Stimulated activated naive CD8-positive, alpha-beta T cell treated with anti-CD3 and anti-CD28 coated beads, Interleukin-15, Interleukin-2, amounts not matched to agents 100 U/mL and 50 U/mL, for 24 hours (primary cell): ENCODE results near the gene ZNF646.
"Not testable (repeated sequence)": the region's sequence is repeated elsewhere in the genome, so short reads cannot be mapped to it uniquely, and the experiment has no call there.

ENCODE experiments used
- ATAC-seq: fragments of 150-1000 bp; cut with Tn5 transposase; one replicate; pipeline ENCODE4 v1.10.0; 2021
- DNase-seq: peaks from one replicate; pipeline ENCODE4 v3.0.0; 2021

Gene ZNF646

DNA sequence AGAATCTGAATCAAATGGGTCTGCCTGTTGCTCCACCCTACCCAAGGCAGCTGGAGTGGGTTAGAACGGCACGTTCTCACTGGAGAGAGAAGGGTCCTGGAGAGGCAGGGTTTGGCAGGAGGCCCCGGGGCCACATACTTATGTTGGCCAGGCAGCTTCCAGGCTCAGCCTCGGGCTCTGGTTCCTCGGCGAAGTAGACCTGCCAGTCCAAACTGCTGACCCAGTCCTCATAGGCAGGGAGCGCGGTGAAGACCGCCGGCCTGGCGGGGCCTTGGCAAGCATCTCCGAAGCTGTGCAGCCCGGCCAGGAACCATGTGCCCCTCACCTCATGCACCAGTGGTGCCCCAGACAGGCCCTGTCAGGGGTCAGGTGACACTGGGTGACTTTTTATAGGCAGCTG lies 9.8 kb downstream of the ZNF646 start:
- DNase-seq (no peak), ATAC-seq (no peak)

DNA sequence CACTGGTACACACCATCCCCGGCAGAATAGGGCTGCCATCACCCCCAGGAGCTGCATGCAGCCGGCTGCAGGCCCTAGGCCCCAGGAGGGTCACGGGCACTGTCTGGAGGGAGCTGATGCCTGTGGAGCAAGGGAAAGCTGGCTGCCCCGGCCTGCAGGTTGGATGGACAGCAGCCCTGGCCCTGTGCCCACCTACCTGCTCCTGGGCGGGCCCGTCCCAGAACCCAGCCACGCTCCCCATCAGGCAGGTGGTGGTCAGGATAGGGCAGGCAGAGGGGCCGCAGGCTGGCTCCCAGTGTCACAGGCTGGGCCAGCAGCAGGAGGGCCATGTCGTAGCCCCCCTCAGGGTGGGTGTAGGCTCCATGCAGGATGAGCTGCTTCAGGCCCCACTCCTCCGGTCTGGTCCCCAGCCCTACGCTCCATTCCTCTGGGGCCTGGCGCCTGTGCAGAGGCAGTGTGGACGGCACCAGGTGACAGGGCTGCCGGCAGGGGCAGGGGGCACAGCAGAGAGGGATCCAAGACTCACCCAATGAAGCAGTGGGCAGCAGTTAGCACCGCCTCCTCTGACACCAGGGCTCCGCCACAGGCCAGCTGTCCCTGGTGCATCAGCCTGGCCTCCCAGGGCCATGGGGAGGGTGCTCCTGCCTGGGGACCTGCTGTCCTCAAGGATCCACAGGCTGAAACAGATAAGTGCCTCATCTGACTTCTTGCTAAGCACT lies 10.5 kb downstream of the ZNF646 start:
- DNase-seq (no peak), ATAC-seq (no peak)

DNA sequence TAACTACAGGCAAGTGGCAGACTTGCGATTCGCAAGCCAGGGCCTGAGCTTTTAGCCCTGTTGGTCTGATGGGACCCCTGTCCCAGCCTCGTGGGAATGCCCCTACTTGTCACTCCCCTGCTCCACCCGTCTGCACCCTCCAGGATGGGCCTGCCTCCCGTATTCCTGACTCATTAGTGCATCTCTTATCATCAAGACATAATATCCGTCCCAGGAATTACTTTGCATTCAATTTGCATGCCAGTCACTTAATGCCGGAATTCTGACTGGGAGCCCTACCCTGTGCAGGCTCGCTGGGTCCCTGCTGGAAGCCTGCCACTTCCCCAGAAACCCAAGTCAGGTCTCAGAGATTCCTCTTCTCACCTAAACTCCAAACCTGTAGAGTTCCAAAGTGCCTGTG lies 11.2 kb downstream of the ZNF646 start:
- ATAC-seq (no peak), DNase-seq (no peak)

DNA sequence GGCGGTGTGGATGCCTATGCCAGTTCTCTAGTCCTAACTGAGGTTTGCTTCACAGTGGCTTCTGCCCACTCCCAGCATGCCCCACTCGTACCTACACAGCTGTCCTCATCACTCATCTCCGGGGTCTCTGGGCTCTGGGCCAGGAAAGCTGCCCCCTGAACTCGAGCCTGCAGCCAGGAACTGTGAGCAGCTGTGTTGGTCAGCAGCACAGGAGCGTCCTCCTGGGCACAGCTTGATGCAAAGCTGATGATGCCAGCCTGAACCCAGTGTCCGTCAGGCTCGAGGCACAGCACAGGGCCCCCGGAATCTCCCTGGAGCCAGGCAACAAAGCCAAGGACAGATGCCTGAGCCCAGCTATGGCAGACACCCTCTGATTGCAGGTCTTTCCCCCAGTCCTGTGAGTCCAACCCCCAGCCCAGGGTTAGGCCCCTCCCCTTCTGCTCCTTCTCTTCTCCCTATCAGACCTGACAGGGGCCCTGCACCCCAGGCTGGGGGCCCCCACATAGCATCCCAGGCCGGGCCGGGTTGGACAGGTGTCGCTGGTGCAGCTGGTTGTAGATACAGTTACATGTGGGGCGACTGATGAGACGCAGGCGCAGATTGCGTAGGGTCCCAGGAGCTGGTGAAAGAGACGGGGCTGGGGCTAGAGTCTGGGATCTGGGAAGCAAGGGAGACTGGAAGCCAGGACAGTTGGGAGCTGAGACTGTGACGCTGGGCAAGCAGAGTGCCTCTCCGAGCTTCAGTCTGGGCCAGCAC lies 11.8 kb downstream of the ZNF646 start:
- DNase-seq (no peak), ATAC-seq (no peak)

DNA sequence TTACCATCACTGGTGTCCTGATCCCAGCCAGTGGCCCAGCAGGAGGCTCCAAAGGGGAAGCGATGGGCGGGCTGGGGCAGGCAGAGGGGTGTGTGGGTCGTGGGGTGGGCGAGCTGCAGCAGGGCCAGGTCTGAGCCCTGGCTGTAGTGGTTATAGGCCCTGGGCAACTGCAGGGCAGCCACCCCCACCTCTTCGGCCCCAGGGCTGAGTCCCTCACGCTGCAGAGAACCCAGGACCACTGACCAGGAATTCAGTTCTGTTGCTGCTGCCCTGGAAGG lies 12.3 kb downstream of the ZNF646 start:
- no peak for ATAC-seq
- DNase-seq = no peak

DNA sequence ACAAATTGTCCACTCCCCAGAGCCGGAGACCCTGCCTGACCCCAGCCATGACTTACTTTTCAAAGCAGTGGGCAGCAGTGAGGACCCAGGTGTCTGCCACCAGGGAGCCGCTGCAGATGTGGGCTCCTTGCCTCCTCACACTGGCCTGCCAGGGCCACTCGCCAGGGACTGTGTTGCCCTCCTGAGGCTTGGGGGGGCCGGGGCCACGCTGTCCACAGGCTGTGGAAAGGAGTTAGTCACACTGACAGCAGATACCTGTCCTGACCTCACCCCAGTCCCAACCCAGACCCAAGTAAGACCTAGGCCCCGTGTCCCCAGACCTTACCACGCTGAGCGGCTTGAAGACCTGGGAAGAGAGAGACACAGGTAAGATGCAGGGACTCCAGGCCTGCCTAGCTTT lies 13.3 kb downstream of the ZNF646 start:
- no peak for DNase-seq
- ATAC-seq = no peak

DNA sequence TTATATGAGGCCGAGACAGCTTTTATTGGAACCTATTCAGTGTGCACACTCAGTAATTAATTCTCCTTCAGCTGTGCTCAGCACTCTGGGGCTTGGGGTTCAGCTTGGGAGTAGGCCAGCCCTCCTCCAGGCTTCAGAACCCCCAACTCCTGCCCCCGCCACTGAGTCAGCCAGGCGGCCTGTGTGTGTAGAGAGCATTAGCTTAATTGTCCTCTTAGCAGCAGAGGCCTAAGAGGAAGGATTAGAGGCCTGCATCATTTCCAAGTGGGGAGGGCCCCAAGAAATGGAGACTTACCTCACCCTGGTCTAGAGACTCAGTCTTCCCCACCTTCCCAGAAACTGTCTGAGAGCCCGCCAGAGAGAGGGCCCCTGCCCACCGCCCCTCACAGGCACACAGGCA lies 13.7 kb downstream of the ZNF646 start:
- no peak for ATAC-seq

DNA sequence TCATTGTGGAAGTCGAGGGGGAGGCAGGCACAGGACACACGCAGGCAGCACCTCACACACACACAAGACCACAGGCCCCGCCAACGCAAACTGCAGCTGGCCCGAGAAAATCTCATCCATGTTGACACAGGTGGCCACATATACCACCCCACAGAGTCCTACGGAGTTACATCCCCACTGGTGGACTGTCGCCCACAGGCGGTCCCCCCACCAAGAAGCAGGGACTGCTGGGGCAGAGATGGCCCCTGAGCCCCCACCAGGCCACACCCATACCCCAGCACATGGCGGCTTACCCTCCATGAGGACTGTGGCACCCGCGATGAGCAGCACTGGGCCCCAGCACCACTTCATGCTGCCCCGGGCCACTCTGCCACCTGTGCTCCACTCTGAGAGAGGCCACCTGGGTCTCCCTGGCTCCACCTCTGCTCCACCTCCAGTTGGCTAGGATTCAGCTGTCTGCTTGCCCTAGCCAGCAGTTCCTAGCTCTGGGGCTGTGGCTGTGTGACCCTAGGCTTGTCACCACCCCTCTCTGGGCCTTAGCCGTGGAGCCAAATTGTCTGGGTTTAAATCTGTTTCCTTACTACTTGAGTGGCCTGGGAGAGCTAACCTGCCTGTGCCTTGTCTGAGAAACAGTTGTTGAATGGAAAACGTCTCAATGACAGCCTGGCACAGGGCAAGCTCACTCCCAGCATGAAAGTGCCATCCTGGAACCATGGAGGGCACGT lies 14.4 kb downstream of the ZNF646 start, which contains the start of gene PRSS53:
TSS of gene PRSS53 (minus strand) at position 485 of the 725 bp plus-strand sequence. CDS start at position 351, 134 bp downstream.
- no peak for ATAC-seq
- no peak for DNase-seq

More for the DNA sequence above, 13.7 kb downstream of the ZNF646 start:
- no peak for DNase-seq

DNA sequence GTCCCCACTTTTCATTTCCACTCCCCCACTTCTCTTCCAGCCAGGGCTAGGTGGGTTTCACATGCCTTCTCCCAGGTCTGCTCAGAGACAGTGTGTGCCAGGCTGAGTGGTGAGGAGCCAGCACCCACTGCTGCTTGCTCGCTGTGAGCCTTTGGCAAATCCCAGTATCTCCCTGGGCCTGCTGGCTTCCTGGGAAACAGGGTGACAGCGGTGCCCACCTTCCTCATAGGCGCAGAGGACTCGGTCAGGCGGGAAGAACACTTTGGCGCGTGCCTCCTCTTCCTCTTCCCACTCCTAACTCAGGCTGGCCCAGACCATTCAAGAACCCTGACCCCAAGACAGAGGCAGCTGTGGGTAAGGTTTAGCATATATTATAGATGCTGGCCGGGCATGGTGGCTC lies 15.0 kb downstream of the ZNF646 start:
- ATAC-seq (no peak), DNase-seq (no peak)

DNA sequence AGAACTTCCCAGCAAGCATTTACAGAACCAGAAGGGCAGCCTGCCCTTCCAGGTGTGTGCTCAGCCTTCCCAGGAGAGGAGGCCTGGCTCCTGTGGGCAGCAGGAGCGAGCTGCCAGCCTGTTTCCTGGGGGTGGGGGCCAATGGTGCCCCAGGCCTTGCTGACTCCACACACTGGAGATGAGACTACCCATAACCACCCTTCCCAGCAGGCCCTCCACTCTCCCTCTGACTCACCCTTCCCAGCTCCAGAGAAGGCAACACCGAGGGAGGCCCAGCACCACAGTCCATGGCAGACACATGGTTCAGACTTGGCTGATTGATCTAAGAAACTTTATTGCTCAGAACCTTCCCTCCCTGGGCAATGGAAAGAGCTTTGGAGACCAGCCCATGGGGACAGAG lies 16.3 kb downstream of the ZNF646 start:
- no peak for ATAC-seq
- DNase-seq = no peak

DNA sequence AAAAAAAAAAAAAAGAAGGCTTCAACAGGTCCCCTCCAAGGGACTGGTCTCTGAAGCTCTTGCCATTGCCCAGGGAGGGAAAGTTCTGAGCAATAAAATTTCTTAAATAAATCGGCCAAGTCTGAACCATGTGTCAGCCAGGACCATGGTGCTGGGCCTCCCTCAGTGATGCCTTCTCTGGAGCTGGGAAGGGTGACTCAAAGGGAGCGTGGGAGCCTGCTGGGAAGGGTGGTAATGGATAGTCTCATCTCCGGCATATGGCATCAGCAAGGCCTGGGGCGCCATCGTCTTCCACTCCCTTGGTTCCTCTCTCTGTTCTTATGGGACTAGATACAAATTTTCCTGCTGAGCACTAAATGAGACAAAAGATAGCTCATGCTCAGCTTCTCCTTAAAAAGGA lies 18.1 kb downstream of the ZNF646 start:
- no peak for DNase-seq

DNA sequence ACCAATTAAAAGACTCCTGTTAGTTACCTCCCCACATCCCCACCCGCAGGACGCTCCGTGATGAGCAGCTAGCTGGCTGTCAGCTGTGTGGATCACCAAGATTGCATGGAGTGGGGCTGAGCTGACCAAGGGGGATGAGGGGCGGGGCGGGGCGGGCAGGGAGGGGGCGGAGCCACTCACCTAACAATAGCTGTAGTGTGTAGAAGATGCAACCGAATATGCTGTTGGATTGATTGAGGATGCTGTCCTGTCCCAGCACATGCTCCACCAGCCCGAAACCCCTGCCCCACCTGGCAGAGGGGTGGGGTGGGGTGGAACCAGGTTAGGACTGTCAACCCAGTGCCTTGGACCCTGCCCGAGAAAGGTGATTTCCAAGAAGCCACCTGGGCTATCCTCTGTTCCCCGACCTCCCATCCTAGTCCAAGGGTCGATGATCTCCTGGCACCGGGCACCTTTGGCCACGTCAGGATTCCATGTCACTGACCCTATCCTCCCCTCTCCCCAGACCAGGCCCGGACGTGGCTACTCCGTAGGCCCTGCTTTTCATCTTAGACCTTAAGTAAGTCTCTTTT lies 19.0 kb downstream of the ZNF646 start:
- ATAC-seq (no peak), DNase-seq (no peak)

More for the DNA sequence above, 18.1 kb downstream of the ZNF646 start:
- ATAC-seq = no peak

DNA sequence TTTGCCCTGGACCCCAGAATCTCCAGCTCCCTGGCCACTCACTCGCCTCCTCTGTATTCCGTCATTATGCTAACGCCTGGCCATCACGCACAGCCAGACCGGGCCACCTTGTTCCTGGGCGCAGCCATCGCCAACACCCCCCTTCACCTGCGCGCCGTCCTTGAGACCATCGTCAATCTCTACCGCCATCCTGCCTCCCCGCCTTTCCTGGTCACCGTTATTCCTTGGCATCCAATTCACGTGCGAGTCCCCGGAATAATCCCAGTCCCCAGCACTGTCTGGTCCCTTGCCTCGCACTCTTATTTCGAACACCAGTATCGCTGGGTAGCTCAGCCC lies 19.8 kb downstream of the ZNF646 start:
- ATAC-seq (no peak), DNase-seq (peak; percentile 28)

DNA sequence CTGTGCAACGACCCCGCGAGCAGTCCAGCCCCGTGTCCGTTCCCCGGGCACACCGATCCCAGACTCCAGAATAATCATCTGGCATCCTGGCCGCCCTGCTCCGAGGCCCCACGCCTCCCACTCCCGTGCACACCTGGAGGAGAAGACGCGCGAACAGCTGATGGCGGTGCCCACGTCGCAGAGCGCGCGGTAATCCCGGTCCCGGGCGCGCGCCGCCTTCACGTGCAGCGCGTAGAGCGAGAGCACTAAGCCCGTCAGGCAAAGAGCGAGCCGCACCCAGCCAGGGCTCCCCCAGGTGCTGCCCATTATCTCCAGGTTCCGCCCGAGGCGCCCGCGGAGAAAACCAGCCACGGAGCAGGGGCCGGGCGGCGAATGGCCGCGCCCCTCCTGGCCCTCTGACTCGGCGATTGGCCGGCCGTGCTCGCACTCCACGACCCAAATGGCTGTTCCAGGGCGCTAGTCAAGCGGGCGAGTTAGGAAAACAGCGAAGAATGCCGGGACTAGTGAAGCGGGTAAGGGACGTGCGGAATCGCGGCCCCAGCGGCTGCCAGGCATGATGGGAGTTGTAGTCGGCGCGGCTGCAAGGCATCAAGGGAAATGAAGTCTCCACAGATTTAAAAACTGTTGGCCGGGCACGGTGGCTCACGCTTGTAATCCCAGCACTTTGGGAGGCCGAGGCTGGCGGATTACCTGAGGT lies 20.4 kb downstream of the ZNF646 start, which contains the start of gene VKORC1:
TSS of gene VKORC1 (minus strand) at position 374 of the 697 bp plus-strand sequence. CDS start at position 306, 68 bp downstream.
- peak; percentile 94 for ATAC-seq
- peak; percentile 90 for DNase-seq

DNA sequence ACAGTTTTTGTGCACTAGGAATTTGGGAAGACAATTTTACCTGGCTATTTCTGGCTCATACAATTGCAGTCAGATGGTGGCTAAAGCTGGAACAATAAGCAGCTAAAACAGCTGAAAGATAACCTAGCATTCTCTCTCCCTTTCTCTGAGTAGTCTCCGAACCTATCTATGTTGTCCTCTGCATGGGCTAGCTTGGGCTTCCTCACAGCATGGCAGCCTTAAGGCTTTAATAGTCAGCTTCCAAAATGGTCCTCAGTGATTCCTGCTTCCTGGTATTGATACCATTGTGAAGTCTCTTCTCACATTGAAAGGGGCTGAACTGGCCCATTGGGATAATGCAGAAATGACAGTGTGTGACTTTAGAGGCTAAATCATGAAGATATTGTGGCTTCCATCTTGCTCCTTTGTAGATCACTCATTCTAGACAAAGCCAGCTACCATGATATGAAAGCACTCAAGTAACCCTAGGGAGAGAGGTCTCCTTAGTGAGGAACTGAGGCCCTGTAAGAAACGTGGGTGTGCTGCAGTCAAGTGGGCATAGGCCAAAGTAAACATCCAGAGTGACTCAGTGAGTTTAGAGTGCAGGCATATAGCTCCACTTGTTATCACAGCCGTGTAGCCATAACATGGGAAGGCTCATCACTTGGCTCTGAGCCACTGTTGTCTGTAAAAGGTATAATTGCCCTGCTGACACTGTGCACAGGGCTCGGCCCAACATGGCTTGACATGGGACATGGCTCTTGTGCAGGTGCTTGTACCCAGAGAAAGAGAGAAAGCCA lies 25.8 kb downstream of the ZNF646 start:
- ATAC-seq (no peak), DNase-seq (no peak)

DNA sequence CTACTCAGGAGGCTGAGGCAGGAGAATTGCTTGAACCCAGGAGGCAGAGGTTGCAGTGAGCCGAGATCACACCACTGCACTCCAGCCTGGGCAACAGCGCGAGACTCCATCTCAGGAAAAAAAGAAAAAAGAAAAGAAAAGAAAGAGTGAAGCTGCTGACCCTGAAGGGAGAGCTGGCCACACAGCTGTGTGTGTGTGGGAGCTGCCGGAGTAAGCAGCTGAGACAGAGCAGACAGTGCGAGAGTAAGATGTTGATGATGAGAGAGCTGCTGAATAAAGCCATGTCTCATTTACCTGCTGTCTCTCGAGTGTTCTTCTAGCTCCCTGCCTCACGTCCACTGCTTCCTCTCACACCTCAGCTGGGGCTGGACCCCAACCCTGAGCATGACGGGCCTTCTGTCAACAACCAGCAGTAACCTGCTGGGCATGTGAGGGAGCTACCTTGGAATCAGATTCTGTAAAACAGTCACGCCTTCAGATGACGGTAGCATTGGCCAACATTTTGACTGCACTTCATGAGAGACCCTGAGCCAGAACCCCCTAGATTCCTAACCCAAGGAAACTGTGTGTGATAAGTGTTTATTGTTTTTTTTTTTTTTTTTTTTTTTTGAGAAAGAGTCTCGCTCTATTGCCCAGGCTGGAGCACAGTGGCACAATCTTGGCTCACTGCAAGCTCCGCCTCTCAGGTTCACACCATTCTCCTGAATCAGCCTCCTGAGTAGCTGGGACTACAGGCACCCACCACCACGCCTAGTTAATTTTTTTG lies 26.8 kb downstream of the ZNF646 start:
- not testable (repeated sequence) for ATAC-seq, DNase-seq

DNA sequence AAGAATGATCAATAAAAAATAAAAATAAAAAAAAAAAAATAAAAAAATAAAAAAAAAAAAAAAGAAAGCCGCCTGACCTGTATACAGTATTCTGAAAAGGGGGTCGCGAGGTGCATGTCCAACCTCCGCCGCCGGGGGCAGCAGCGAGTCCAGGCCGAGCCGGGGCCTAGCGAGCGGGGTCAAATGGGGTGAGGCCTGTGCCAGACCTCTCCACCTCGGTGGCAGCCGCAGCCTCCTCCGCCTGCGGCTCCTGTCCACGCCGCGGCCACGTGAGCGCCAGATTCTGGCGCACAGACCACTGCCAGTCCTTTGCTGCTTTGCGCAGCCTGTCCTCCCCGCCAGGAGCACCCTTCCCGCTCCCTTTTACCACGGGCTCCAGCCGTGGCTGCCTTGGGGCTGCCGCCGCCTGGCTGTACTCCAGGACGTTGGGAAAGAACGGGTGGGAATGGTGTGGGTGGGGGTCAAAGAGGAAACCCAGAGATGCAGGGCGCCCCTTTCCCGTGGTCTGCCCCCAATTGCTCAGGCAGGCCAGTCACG lies 31.5 kb downstream of the ZNF646 start:
- ATAC-seq = peak; percentile 63
- DNase-seq = peak; percentile 95

DNA sequence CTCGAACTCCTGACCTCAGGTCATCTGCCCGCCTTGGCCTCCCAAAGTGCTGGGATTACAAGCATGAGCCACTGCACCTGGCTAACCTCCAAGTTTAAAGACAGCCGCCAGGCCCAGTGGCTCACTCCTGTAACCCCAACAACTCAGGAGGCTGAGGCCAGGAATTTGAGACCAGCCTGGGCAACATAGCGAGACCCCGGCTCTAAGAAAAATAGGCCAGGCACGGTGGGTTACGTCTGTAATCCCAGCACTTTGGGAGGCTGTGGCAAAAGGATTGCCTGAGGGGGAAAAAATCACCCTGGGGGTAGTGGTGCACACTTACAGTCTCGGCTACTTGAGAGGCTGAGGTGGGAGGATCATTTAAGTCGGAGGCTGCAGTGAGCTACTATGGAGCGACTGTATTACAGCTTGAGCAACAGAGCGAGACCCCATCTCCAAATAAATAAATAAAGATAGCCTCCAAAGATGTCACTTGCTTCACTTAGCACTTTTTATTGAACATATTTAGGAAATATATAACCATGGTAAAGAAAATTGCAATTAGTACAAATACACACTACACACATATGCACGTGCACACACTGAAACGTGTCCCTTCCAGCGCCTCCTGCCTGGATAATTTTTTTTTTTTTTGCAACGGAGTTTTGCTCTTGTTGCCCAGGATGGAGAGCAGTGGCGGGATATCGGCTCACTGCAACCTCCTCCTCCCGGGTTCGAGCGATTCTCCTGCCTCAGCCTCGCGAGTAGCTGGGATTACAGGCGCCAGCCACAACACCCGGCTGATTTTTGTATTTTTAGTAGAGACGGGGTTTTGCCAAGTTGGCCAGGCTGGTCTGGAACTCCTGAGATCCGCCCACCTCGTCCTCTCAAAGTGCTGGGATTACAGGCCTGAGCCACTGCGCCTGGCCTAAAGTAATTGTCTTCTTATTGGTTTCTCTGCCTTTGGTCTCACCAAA lies 32.6 kb downstream of the ZNF646 start:
- ATAC-seq (no peak), DNase-seq (no peak)

DNA sequence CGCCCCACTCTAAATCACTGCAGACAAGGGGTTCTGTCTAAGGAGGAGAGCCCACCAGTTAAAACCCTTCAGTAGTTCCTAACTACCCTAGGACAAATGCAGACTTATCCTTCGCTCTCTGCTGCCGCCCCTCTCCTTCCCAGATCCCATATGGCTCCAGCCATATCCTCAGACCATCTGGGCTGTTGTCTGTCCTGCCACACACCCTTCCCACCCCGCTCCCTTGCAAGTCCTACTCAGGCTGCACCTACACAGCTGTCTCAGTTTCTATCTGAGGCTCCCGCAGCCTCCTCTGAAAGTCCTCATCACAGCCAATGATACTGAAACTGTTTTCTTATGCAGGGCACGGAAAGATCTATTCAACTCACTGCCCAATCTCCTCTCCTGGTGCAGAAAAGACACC lies 33.2 kb downstream of the ZNF646 start:
- ATAC-seq = peak; percentile 78
- peak; percentile 56 for DNase-seq
